NCI-H1417 treated with DMSO at 0.1 percent for 48 hours (cell line): ENCODE results near the gene NGFR.

Experiments used
- DNase-seq: peaks from one replicate; lab custom pipeline; 2025; lab: John Stamatoyannopoulos, UW

NGFR gene

GRCh38 chr17:49494986-49495841 lies at the start of gene NGFR:
Gene NGFR, plus strand, starts transcription at chr17:49495293. Its CDS starts 125 bp downstream, at chr17:49495418.
- DNase-seq: no peak

GRCh38 chr17:49445591-49445990 lies 49.5 kb upstream of the NGFR start:
- no peak for DNase-seq

DNA sequence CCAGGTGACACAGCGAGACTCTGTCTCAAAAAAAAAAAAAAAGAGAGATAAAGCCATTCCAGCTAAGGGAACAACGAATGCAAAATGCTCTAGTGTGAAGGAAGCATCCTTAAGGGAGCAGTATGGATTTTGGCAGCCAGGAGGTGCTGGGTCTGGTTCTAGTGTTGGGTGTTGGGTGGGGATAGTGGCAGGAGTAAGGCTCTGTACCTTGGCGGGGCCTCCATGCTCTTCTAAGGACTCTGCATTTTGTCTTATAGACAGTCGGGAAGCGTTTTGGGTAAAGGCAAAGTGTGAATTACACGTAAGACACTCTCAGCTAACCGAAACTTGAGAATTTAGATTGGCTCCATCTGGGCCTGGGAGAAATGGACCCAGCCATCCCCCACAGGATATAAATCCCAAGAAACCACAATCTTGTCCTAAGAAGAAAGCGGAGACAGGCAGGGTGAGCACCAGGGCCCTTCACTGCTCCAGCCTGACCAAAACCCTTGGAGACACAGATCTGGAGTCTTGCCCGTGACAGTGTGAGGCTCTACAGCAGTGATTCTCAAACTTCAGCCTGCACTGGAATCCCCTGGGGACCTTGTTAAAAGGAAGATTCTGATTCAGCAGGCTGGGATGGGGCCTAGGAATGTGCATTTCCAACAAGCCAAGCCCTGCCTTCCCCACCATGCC lies 47.3 kb upstream of the NGFR start:
- no peak for DNase-seq

- no peak for DNase-seq
Observed at GRCh38 chr17:49450181-49450580, 44.9 kb upstream of the NGFR start.

DNA sequence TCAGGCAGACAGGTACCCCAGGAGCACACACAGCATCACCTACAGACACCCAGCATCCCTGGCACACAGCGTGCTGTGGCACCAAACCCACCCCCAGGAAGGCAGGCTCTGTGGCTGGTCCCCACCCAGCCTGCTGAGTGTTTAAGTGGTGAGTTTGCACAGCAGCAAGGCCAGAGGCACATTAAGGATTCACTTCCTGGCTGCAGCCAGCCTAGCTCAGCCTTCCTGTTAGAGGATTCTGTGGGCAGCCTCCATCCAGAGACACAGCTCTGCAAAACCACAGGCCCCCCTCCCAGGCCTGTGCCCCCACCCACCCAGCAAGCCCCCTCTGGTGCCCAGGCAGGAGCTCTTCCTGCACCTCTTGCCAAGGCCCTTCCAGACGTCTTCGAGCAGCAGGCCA lies 44.4 kb upstream of the NGFR start:
- no peak for DNase-seq

- DNase-seq: no peak
Observed at GRCh38 chr17:49452201-49452600, 42.9 kb upstream of the NGFR start.

DNA sequence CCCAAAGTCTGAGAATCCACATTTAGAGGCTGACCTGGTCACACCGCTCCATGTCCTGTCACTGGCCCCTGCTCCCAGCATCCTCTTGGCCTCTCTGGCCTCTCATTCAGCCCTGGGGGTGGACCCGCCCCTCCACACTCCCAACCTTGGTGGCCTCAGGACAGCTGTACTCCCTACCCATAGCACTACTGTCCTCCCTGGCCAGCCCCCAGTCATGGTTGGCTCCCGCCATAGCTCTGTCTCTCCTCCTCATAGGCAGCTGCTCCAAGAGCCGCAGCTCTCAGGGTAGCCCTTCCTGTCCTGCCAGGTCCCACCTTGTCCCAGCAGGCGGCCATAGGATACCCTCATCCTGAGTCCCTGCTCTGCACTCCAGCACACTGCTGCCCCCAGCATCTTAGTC lies 42.4 kb upstream of the NGFR start:
- DNase-seq: no peak

- no peak for DNase-seq
Observed at GRCh38 chr17:49454050-49454449, 41.0 kb upstream of the NGFR start.

DNA sequence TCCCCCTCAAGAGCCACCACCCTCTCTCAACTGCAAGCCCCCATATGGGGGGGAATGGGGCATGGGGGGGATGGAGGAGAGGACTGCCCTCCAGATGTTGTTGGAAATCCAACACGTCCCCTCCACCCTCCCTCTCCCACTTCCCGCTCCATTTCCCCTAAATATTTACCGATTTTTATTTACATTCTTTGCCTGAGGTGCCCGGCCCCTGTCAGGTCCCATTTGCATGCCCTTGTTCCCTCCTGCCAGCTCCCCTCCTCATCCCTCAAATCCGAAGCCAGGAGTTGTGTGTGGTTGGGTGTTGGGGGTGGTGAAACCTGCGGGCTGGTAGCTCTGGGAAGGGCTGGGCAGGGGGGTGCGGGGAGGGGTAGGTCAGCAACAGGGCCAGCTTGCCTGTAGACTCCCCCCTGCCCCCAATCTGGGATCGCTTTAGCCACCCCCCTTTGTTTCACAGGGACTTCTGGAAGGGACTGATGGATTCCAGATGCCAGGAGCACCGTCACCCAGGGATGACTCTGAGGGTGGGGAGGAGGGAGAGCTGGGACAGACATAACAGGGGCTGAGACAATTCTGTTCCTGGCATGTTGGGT lies 39.7 kb upstream of the NGFR start:
- no peak for DNase-seq

DNA sequence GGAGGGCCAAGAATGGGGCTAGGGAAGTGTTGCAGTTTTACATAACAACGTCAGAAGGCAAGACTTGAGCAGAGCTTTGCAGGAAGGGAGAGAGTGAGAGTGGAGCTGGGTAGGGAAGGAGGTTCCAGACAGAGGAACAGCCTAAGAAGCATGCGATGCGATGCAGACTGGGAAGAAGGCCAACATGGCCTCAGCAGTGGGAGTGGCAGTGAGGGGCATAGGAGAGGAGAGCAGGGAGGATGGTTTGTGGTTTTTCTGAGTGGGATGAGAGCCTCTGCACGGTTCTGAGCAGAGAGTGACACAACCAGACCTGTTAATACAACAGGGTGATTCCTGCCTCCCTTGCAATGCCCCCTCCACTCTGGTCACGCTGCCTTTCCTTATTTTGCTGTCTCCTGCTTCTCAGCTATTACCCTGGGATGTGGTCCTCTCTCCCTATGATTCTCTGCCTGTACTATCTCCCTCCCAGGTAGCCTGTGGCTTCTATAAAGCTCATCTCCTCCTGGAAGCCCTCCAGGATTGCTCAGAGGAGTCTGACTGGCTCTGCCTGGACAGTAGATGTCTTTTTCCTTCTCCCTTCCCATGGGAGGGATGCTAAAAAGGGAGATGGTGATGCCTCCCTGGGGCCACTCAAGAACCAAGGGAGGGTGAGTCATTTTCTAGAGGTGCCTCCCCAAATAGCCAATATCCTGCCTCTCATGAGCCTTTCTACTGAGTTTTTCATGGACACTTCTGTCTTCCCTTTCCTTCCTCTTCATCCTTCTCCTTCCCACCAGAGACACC lies 38.7 kb upstream of the NGFR start:
- DNase-seq: no peak

- no peak for DNase-seq
Observed at GRCh38 chr17:49457564-49458535, 37.2 kb upstream of the NGFR start.

DNA sequence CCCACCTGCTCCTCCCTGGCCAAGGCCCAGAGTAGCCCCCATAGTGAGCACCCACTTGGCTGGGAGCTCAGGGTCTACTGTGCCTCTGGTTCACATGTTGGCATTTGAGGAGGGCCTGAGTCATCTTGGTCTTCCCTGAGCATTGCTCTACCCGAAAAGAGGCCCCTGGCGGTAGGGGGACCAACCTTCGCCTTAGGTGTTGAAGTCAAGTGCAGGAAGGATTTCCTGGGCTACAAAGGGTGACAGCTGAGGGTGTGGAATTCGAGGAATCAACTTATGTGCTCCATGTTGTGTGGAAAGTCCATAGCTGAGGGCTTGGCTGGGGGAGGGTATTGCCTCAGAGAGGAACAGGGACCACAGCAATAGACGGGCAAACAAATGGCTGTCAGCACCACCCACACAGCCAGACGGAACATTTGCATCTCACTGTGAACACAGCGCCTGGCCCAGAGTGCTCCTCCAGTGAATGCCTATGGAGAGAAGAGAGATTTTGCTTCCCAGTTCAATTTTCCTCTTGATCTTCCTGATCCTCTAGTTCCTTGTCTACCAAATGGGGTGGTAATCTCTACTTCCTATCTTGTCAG lies 35.6 kb upstream of the NGFR start:
- no peak for DNase-seq

GRCh38 chr17:49460401-49460800 lies 34.7 kb upstream of the NGFR start:
- DNase-seq: no peak

GRCh38 chr17:49461580-49461979 lies 33.5 kb upstream of the NGFR start:
- DNase-seq: no peak

DNA sequence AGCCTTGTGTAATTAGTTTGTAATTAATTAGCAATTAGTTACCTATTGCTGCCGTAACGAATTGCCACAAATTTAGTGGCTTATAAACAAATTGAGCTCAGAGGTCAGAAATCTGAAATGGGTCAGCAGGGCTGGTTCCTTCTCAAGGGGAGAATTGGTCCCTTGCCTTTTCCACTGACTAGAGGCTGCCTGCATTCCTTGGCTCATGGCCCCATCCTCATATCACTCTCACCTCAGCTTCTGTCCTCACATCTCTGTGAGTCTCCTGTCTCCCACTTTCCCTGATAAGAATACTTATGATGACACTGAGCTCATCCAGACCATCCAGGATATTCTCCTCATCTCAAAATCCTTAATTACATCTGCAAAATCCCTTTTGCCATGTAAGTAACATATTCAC lies 31.0 kb upstream of the NGFR start:
- DNase-seq: no peak

GRCh38 chr17:49465331-49465903 lies 29.7 kb upstream of the NGFR start:
- no peak for DNase-seq

- no peak for DNase-seq
Observed at GRCh38 chr17:49466436-49466835, 28.7 kb upstream of the NGFR start.

GRCh38 chr17:49467175-49467574 lies 27.9 kb upstream of the NGFR start:
- no peak for DNase-seq

GRCh38 chr17:49468811-49469385 lies 26.2 kb upstream of the NGFR start:
- no peak for DNase-seq
